WTC11 (cell line): ENCODE results near the gene NUP62CL.

Experiments used
- ELF4 ChIP-seq: sonication (generic); formaldehyde crosslinking; IDR thresholded peaks from 2 replicates; pipeline ENCODE4 v1.8.1; 2022; ENCODE audit warnings: low read depth, mild to moderate bottlenecking, moderate library complexity, missing genetic modification reagents
- KAT7 ChIP-seq: sonication (generic); formaldehyde crosslinking; IDR thresholded peaks from 2 replicates; pipeline ENCODE4 v1.8.1; 2023; ENCODE audit warnings: missing genetic modification reagents, mild to moderate bottlenecking, borderline replicate concordance
- TF ChIP-seq, protein P1 (sequence below): sonication (generic); formaldehyde crosslinking; IDR thresholded peaks from 2 replicates; pipeline ENCODE4 v1.8.1; 2023; ENCODE audit warnings: mild to moderate bottlenecking, missing genetic modification reagents, moderate library complexity
- TF ChIP-seq, protein P2 (sequence below): fragments of 200-600 bp; IDR thresholded peaks from 2 replicates; pipeline ENCODE4 v1.8.0; 2022; ENCODE audit warnings: antibody characterized with exemption

DNA sequence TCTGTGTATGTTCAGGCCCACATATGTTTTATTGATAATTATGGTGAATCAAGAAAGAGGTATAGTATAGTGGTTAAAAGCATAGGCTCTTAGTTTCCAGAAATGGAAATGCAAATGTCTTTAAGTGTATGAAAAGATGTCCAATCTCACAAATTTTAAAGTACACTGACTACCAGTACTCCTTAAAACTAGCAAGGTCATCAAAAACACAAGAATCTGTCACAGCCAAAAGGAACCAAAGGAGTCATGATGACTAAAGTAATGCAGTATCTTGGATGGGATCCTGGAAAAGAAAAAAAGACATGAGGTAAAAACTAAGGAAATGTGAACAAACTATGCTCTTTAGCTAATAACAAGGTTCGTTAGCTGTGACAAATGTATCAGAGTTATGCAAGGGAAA is 87.0 kb downstream of the NUP62CL start:
- TF ChIP-seq, protein P1, sequence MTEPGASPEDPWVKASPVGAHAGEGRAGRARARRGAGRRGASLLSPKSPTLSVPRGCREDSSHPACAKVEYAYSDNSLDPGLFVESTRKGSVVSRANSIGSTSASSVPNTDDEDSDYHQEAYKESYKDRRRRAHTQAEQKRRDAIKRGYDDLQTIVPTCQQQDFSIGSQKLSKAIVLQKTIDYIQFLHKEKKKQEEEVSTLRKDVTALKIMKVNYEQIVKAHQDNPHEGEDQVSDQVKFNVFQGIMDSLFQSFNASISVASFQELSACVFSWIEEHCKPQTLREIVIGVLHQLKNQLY: no peak
- TF ChIP-seq, protein P2, sequence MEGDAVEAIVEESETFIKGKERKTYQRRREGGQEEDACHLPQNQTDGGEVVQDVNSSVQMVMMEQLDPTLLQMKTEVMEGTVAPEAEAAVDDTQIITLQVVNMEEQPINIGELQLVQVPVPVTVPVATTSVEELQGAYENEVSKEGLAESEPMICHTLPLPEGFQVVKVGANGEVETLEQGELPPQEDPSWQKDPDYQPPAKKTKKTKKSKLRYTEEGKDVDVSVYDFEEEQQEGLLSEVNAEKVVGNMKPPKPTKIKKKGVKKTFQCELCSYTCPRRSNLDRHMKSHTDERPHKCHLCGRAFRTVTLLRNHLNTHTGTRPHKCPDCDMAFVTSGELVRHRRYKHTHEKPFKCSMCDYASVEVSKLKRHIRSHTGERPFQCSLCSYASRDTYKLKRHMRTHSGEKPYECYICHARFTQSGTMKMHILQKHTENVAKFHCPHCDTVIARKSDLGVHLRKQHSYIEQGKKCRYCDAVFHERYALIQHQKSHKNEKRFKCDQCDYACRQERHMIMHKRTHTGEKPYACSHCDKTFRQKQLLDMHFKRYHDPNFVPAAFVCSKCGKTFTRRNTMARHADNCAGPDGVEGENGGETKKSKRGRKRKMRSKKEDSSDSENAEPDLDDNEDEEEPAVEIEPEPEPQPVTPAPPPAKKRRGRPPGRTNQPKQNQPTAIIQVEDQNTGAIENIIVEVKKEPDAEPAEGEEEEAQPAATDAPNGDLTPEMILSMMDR: no peak
- no peak for TF ChIP-seq ELF4 (CRISPR knock-in tag)
- TF ChIP-seq KAT7: no peak
